Central memory CD8-positive, alpha-beta T cell (primary cell): ENCODE results near the gene ACKR2.

Experiments
- ATAC-seq: fragments of 150-1000 bp; cut with Tn5 transposase; replicated peaks from 2 replicates; pipeline ENCODE4 v1.10.0; 2022; ENCODE audit warnings: mild to moderate bottlenecking, moderate FRiP score, moderate number of reproducible peaks; ENCODE audit not compliant: poor library complexity, severe bottlenecking; ENCODE audit errors: extremely low read depth
- DNase-seq, 2 donors: peaks; one replicate each; pipeline ENCODE4 v3.0.0; 2021; ENCODE audit warnings: low spot score in 2 of 2
- H3K27ac Mint-ChIP-seq: one replicate; pipeline ENCODE4 v1.8.0; 2022; ENCODE audit warnings: low read depth, mild to moderate bottlenecking, moderate library complexity, mixed read lengths
- H3K27me3 Mint-ChIP-seq: one replicate; pipeline ENCODE4 v1.8.0; 2022; ENCODE audit warnings: mixed read lengths
- H3K36me3 Mint-ChIP-seq: one replicate; pipeline ENCODE4 v1.8.0; 2022; ENCODE audit warnings: mild to moderate bottlenecking, moderate library complexity, mixed read lengths; ENCODE audit not compliant: insufficient read depth
- H3K4me1 Mint-ChIP-seq: one replicate; pipeline ENCODE4 v1.8.0; 2022; ENCODE audit warnings: mixed read lengths
- H3K4me3 Mint-ChIP-seq: one replicate; pipeline ENCODE4 v1.8.0; 2022; ENCODE audit warnings: mild to moderate bottlenecking, moderate library complexity, mixed read lengths
- H3K9me3 Mint-ChIP-seq: one replicate; pipeline ENCODE4 v1.8.0; 2022; ENCODE audit warnings: mixed read lengths

The ACKR2 gene, protein sequence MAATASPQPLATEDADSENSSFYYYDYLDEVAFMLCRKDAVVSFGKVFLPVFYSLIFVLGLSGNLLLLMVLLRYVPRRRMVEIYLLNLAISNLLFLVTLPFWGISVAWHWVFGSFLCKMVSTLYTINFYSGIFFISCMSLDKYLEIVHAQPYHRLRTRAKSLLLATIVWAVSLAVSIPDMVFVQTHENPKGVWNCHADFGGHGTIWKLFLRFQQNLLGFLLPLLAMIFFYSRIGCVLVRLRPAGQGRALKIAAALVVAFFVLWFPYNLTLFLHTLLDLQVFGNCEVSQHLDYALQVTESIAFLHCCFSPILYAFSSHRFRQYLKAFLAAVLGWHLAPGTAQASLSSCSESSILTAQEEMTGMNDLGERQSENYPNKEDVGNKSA

DNA sequence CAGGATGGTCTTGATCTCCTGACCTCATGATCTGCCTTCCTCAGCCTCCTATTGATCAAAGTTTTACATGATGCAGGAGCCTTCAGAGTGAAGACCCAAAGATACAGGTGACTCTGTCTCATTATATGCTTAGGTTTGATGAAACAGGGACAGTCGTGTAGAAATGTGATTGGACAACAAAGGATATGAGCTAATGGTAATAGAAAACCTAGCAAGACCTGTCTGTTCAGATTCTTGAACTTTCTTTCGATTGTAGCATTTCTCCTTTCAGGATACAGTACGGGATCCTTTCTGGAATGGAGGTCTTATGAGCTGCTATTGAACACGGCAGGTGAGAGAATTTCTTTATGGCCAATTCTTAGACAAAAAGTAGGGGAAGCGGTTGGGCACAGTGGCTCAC lies at the start of gene ACKR2:
Gene ACKR2, plus strand, starts transcription at position 244 of the 400 bp plus-strand sequence. CDS start 55,058 bp downstream, outside the sequence.
- no peaks in the 10 kb centered on the region for H3K9me3 Mint-ChIP-seq
- no peak within 1 kb of the TSS for H3K27ac Mint-ChIP-seq
- peaks cover 4% of the 10 kb centered on the region for H3K4me1 Mint-ChIP-seq
- H3K36me3 Mint-ChIP-seq, result peaks cover 6% of the 10 kb centered on the region
- H3K4me3 Mint-ChIP-seq, result no peak within 1 kb of the TSS
- no peak for DNase-seq
- no peak for ATAC-seq
- H3K27me3 Mint-ChIP-seq, result no peaks in the 10 kb centered on the region

DNA sequence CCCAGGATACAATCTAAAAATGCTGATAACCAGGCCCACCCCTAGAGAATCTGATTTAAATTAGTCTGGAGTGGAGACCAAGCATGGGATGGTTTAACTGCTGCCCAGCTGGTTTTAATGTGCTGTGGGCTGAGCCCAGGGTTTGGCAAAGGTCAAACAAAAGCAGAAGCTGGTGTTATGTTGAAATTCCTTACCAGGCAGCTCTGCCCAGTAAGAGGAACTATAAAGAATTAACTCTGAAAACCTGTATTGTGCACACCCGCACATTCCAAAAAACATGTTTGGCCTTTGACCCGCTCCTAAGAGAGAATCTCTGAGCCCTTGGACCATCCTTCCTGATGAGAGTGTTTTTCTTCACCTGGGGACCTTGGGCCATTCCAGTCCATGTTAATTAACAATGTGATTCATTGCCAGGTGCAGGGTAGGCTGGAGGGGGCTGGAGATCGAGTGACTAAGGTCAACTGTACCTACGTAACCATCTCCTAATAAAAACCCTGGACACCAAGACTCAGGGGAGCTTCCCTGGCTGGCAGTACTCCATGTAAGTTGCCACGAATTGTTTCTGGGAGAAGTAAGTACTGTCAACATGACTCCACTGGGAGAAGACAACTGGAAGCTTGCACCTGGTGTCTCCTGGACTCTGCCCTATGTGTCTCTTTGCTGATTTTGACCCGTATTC lies 47.1 kb upstream of the ACKR2 start:
- Mint-ChIP-seq H3K36me3 (no peaks in the 10 kb centered on the region), H3K9me3 (no peaks in the 10 kb centered on the region), H3K27me3 (peaks cover 10% of the 10 kb centered on the region), H3K27ac (no peak overlapping the region), H3K4me3 (no peak overlapping the region), H3K4me1 (no peaks in the 10 kb centered on the region)
- ATAC-seq, result no peak
- no peak for DNase-seq

- ATAC-seq, result no peak
- no peaks in the 10 kb centered on the region for H3K9me3 Mint-ChIP-seq
- H3K27ac Mint-ChIP-seq, result no peak overlapping the region
- no peaks in the 10 kb centered on the region for H3K36me3 Mint-ChIP-seq
- peaks cover 10% of the 10 kb centered on the region for H3K27me3 Mint-ChIP-seq
- H3K4me1 Mint-ChIP-seq, result no peaks in the 10 kb centered on the region
- H3K4me3 Mint-ChIP-seq, result no peak overlapping the region
- no peak for DNase-seq
These were observed 46.2 kb upstream of the ACKR2 start for GRCh38 chr3:42763021-42763420.

GRCh38 chr3:42764115-42764514 lies 45.1 kb upstream of the ACKR2 start:
- H3K9me3 Mint-ChIP-seq, result no peaks in the 10 kb centered on the region
- H3K27me3 Mint-ChIP-seq, result no peaks in the 10 kb centered on the region
- ATAC-seq (no peak), DNase-seq (no peak)
- H3K27ac Mint-ChIP-seq, result no peak overlapping the region
- H3K4me3 Mint-ChIP-seq, result no peak overlapping the region
- no peaks in the 10 kb centered on the region for H3K4me1 Mint-ChIP-seq
- no peaks in the 10 kb centered on the region for H3K36me3 Mint-ChIP-seq

GRCh38 chr3:42764561-42765295 lies 44.5 kb upstream of the ACKR2 start:
- Mint-ChIP-seq H3K27ac (no peak overlapping the region), H3K27me3 (no peaks in the 10 kb centered on the region), H3K4me3 (no peak overlapping the region), H3K4me1 (no peaks in the 10 kb centered on the region), H3K36me3 (no peaks in the 10 kb centered on the region), H3K9me3 (no peaks in the 10 kb centered on the region)
- no peak for ATAC-seq
- DNase-seq, result no peak

DNA sequence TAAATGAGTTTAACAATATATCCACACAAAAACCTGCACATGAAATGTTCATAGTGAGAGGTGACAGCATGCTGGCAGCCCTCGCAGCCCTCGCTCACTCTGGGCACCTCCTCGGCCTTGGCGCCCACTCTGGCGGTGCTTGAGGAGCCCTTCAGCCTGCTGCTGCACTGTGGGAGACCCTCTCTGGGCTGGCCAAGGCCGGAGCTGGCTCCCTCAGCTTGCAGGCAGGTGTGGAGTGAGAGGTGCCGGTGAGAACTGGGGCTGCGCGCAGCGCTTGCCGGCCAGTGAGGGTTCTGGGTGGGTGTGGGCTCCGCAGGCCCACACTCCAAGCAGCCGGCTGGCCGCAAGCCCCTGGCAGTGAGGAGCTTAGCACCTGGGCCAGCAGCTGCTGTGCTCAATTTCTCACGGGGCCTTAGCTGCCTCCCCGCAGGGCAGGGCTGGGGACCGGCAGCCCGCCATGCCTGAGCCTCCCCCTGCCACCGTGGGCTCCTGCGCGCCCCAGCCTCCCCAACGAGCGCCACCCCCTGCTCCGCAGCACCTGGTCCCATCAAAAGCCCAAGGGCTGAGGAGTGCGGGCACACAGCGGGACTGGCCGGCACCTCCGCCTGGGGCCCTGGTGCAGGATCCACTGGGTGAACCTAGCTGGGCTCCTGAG lies 39.6 kb upstream of the ACKR2 start:
- Mint-ChIP-seq H3K4me1 (peaks cover 11% of the 10 kb centered on the region), H3K27ac (no peak overlapping the region)

GRCh38 chr3:42771271-42771670 lies 38.0 kb upstream of the ACKR2 start:
- ATAC-seq (no peak), DNase-seq (no peak)
- Mint-ChIP-seq H3K27ac (no peak overlapping the region), H3K27me3 (no peaks in the 10 kb centered on the region), H3K36me3 (peaks cover 6% of the 10 kb centered on the region), H3K4me3 (no peak overlapping the region), H3K4me1 (peaks cover 11% of the 10 kb centered on the region), H3K9me3 (no peaks in the 10 kb centered on the region)

More for the DNA sequence above, 39.6 kb upstream of the ACKR2 start:
- Mint-ChIP-seq H3K4me3 (no peak overlapping the region), H3K36me3 (peaks cover 4% of the 10 kb centered on the region), H3K27me3 (no peaks in the 10 kb centered on the region), H3K9me3 (no peaks in the 10 kb centered on the region)
- no peak for DNase-seq
- no peak for ATAC-seq

GRCh38 chr3:42772670-42773408 lies 36.4 kb upstream of the ACKR2 start, which contains the start of gene CCDC13:
Gene CCDC13, minus strand, starts transcription at chr3:42773253. Its CDS starts 14,908 bp downstream, at chr3:42758345.
- no peaks in the 10 kb centered on the region for H3K9me3 Mint-ChIP-seq
- no peaks in the 10 kb centered on the region for H3K27me3 Mint-ChIP-seq
- peak within 1 kb of the TSS; percentile 96 for H3K27ac Mint-ChIP-seq
- DNase-seq (peak; percentile 77 to 82), ATAC-seq (peak; percentile 90)
- H3K4me1 Mint-ChIP-seq, result peaks cover 11% of the 10 kb centered on the region
- H3K36me3 Mint-ChIP-seq, result peaks cover 9% of the 10 kb centered on the region
- peak within 1 kb of the TSS; percentile 84 for H3K4me3 Mint-ChIP-seq

GRCh38 chr3:42773409-42773751 lies 35.9 kb upstream of the ACKR2 start:
- Mint-ChIP-seq H3K4me1 (peaks cover 11% of the 10 kb centered on the region), H3K9me3 (no peaks in the 10 kb centered on the region), H3K27me3 (no peaks in the 10 kb centered on the region), H3K4me3 (peak overlapping the region; percentile 84), H3K27ac (peak overlapping the region; percentile 96), H3K36me3 (peaks cover 9% of the 10 kb centered on the region)
- no peak for DNase-seq
- peak; percentile 3 for ATAC-seq

DNA sequence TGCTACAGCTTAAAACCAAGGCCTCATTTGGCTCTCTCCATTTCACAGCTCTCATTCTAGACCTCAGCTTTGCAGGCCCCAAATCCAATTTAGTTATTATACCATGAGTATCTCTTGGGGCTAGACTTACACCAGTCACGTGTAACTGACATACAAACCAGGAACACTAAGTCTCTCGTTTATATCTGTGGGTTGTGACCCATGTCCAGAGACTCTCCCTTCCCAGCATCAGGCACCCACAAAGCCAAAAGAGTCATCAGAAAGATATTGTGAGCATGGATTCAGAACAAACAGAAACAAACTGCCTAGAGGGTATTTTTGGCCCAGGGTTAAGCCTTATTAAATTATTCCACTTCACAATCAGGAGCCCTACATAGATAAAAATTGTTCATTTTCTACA lies 30.6 kb upstream of the ACKR2 start:
- ATAC-seq (no peak), DNase-seq (no peak)
- no peaks in the 10 kb centered on the region for H3K27me3 Mint-ChIP-seq
- H3K9me3 Mint-ChIP-seq, result no peaks in the 10 kb centered on the region
- no peak overlapping the region for H3K27ac Mint-ChIP-seq
- no peaks in the 10 kb centered on the region for H3K4me1 Mint-ChIP-seq
- H3K36me3 Mint-ChIP-seq, result peaks cover 12% of the 10 kb centered on the region
- H3K4me3 Mint-ChIP-seq, result no peak overlapping the region

DNA sequence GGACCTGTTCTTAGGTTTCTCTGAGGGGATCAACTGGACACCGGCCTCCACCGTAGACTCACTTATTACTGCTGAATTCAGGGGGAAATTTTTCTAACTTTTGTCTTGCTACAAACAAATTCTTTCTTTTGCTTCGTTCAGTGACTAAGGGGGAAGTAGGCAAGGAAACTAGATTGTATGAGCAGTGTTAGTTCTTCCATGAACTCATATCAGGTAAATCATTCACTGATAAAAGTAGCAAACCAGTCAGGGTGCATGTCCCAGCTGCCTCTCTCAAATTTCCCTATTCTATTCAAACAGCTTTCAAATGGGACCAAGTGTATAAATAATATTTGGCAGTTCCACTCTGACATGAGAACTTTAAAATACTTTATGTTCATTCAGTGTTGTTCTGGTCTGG lies 28.8 kb upstream of the ACKR2 start:
- Mint-ChIP-seq H3K4me1 (no peaks in the 10 kb centered on the region), H3K27ac (no peak overlapping the region), H3K27me3 (no peaks in the 10 kb centered on the region), H3K9me3 (no peaks in the 10 kb centered on the region), H3K36me3 (peaks cover 16% of the 10 kb centered on the region), H3K4me3 (no peak overlapping the region)
- ATAC-seq, result no peak
- DNase-seq, result no peak
